HepG2 (cell line): ENCODE data around the gene AMOTL2. TPM values are rescaled to one million over a fixed set of nuclear protein-coding genes. Genes with fewer than 3 reads are reported as not detected.

ENCODE experiments used
- GABPA ChIP-seq, 2 experiments: IDR thresholded peaks; 2 replicates each; pipeline ENCODE4 v1.6.1; 2011 to 2016; ENCODE audit warnings: low read depth in 2 of 2, low read length in 1 of 2, missing biosample characterization in 1 of 2, missing genetic modification characterization in 1 of 2
- NKX3-1 ChIP-seq: sonication (generic); formaldehyde crosslinking; IDR thresholded peaks from 2 replicates; pipeline ENCODE4 v1.5.0; 2020; ENCODE audit warnings: missing genetic modification reagents
- NR2F6 ChIP-seq, 2 experiments: IDR thresholded peaks; 2 replicates each; pipeline ENCODE4 v1.6.1; 2016; ENCODE audit warnings: antibody characterized with exemption in 1 of 2, mild to moderate bottlenecking in 1 of 2
- REPIN1 ChIP-seq: sonication (generic); formaldehyde crosslinking; IDR thresholded peaks from 2 replicates; pipeline ENCODE4 v1.8.0; 2022; ENCODE audit warnings: missing genetic modification reagents, low read depth, mild to moderate bottlenecking, borderline replicate concordance
- RFX1 ChIP-seq: fragments of 450-650 bp; IDR thresholded peaks from 2 replicates; pipeline ENCODE4 v1.6.1; 2017
- YY1 ChIP-seq: IDR thresholded peaks from 2 replicates; pipeline ENCODE4 v1.6.1; 2011; ENCODE audit warnings: low read length, low read depth, moderate library complexity, mild to moderate bottlenecking; ENCODE audit not compliant: insufficient read depth, insufficient replicate concordance
- ZNF451 ChIP-seq: sonication (generic); formaldehyde crosslinking; IDR thresholded peaks from 2 replicates; pipeline ENCODE4 v1.5.0; 2020; ENCODE audit warnings: mild to moderate bottlenecking, missing genetic modification reagents
- ZNF564 ChIP-seq: sonication (generic); formaldehyde crosslinking; IDR thresholded peaks from 2 replicates; pipeline ENCODE4 v1.8.1; 2023; ENCODE audit warnings: mild to moderate bottlenecking, missing genetic modification reagents
- polyA plus RNA-seq, 8 experiments: library from polyadenylated mRNA; depleted of rRNA in 3 of 8; stranded (reverse) in 7 of 8; unstranded in 1 of 8; fragments of >200 nt; fragmentation: Illumina TruSeq in 4 of 8; extraction: Trizol in 4 of 8; gene quantifications; 2 replicates each; pipeline versions ENCODE4 v1.2.1 to v1.2.3, GENCODE V29; 2011 to 2016; ENCODE audit warnings: low read depth in 4 of 8, missing spikeins in 1 of 8, mixed read lengths in 1 of 8; ENCODE audit not compliant: insufficient read depth in 1 of 8
- total RNA-seq, 5 experiments: library from RNA; depleted of rRNA; stranded (reverse); fragments of >200 nt; fragmentation: Illumina TruSeq; extraction: Trizol; gene quantifications; 2 replicates each; pipeline ENCODE4 v1.2.3, GENCODE V29; 2016; ENCODE audit warnings: low read depth in 1 of 5
- TF ChIP-seq, protein P1 (sequence below): sonication (generic); formaldehyde crosslinking; IDR thresholded peaks from 2 replicates; pipeline ENCODE4 v1.4.0; 2020; ENCODE audit warnings: missing genetic modification reagents, borderline replicate concordance
- TF ChIP-seq, protein P2 (sequence below): sonication (generic); formaldehyde crosslinking; IDR thresholded peaks from 2 replicates; pipeline ENCODE4 v1.4.0; 2020; ENCODE audit warnings: missing genetic modification reagents, borderline replicate concordance
- TF ChIP-seq, protein P3 (sequence below): IDR thresholded peaks from 2 replicates; pipeline ENCODE4 v1.6.1; 2016; ENCODE audit warnings: low read depth, missing genetic modification reagents, missing compliant biosample characterization
- TF ChIP-seq, protein P4 (sequence below): sonication (generic); formaldehyde crosslinking; IDR thresholded peaks from 2 replicates; pipeline ENCODE4 v1.5.1; 2020; ENCODE audit warnings: missing genetic modification reagents, mild to moderate bottlenecking, borderline replicate concordance

AMOTL2 gene
- total and polyA plus RNA-seq, 2 of the 13 experiments (the other 11 are each of a cell fraction or from before 2014, with no cell fraction given): 17.3 to 18.5 TPM

DNA sequence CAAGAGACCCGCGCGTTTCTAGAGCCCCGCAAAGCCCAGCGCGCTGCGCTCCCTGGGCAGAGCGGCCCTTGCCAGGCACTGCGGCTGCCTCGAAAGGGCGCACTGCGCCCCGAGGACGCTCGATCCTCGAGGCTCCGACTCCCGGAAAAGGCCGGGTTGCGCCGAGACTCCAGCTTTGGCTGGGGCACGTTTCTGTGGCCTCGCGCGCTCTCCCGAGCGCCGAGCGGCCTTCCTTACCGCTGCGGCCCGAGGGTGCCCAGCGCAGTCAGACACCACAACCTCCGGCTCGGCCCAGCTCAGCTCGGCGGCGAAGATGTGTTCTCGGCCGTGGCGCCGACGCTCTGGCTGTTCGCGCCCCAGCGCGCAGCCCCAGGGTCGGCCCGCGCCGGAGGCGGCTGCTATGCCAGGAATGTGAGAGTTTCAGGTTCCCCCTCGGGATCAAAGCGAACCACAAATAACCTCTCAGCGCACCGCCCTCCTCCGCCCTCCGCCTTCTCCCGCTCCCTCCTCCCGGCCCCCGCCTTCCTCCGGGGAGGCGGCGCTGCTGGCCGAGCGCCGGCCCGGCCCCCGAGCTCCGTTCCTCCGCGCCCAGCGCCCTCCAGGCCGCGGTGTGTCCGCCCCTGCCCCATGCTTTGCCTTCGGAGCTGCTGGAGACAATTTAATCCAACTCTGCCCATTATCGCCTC lies at the start of gene AMOTL2 (continued):
- TF ChIP-seq ZNF451 (CRISPR knock-in tag) (0 out of 2 replicates have a peak, but pooled peaks have one; percentile 25), ZNF564 (peak; percentile 77; the same call in 1 of the 2 replicates), GABPA (IDR thresholded peaks at IDR 0.05; ENCODE audit: low read depth, low read length) (no peak), GABPA (CRISPR knock-in tag; IDR thresholded peaks at IDR 0.05; ENCODE audit: low read depth) (no peak), RFX1 (no peak), REPIN1 (CRISPR knock-in tag) (peak; percentile 47; the same call in 1 of the 2 replicates), NKX3-1 (CRISPR knock-in tag) (peak; percentile 89), YY1 (peak; percentile 60), NR2F6 (IDR thresholded peaks at IDR 0.05) (no peak), NR2F6 (CRISPR knock-in tag; IDR thresholded peaks at IDR 0.05) (peak; percentile 68; the same call in 1 of the 2 replicates)
- TF ChIP-seq, protein P1, sequence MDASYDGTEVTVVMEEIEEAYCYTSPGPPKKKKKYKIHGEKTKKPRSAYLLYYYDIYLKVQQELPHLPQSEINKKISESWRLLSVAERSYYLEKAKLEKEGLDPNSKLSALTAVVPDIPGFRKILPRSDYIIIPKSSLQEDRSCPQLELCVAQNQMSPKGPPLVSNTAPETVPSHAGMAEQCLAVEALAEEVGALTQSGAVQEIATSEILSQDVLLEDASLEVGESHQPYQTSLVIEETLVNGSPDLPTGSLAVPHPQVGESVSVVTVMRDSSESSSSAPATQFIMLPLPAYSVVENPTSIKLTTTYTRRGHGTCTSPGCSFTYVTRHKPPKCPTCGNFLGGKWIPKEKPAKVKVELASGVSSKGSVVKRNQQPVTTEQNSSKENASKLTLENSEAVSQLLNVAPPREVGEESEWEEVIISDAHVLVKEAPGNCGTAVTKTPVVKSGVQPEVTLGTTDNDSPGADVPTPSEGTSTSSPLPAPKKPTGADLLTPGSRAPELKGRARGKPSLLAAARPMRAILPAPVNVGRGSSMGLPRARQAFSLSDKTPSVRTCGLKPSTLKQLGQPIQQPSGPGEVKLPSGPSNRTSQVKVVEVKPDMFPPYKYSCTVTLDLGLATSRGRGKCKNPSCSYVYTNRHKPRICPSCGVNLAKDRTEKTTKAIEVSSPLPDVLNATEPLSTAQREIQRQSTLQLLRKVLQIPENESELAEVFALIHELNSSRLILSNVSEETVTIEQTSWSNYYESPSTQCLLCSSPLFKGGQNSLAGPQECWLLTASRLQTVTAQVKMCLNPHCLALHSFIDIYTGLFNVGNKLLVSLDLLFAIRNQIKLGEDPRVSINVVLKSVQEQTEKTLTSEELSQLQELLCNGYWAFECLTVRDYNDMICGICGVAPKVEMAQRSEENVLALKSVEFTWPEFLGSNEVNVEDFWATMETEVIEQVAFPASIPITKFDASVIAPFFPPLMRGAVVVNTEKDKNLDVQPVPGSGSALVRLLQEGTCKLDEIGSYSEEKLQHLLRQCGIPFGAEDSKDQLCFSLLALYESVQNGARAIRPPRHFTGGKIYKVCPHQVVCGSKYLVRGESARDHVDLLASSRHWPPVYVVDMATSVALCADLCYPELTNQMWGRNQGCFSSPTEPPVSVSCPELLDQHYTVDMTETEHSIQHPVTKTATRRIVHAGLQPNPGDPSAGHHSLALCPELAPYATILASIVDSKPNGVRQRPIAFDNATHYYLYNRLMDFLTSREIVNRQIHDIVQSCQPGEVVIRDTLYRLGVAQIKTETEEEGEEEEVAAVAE (CRISPR knock-in tag): peak; percentile 56; the same call in 1 of the 2 replicates
- TF ChIP-seq, protein P2, sequence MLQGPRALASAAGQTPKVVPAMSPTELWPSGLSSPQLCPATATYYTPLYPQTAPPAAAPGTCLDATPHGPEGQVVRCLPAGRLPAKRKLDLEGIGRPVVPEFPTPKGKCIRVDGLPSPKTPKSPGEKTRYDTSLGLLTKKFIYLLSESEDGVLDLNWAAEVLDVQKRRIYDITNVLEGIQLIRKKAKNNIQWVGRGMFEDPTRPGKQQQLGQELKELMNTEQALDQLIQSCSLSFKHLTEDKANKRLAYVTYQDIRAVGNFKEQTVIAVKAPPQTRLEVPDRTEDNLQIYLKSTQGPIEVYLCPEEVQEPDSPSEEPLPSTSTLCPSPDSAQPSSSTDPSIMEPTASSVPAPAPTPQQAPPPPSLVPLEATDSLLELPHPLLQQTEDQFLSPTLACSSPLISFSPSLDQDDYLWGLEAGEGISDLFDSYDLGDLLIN: peak; percentile 49; the same call in 1 of the 2 replicates
- TF ChIP-seq, protein P3, sequence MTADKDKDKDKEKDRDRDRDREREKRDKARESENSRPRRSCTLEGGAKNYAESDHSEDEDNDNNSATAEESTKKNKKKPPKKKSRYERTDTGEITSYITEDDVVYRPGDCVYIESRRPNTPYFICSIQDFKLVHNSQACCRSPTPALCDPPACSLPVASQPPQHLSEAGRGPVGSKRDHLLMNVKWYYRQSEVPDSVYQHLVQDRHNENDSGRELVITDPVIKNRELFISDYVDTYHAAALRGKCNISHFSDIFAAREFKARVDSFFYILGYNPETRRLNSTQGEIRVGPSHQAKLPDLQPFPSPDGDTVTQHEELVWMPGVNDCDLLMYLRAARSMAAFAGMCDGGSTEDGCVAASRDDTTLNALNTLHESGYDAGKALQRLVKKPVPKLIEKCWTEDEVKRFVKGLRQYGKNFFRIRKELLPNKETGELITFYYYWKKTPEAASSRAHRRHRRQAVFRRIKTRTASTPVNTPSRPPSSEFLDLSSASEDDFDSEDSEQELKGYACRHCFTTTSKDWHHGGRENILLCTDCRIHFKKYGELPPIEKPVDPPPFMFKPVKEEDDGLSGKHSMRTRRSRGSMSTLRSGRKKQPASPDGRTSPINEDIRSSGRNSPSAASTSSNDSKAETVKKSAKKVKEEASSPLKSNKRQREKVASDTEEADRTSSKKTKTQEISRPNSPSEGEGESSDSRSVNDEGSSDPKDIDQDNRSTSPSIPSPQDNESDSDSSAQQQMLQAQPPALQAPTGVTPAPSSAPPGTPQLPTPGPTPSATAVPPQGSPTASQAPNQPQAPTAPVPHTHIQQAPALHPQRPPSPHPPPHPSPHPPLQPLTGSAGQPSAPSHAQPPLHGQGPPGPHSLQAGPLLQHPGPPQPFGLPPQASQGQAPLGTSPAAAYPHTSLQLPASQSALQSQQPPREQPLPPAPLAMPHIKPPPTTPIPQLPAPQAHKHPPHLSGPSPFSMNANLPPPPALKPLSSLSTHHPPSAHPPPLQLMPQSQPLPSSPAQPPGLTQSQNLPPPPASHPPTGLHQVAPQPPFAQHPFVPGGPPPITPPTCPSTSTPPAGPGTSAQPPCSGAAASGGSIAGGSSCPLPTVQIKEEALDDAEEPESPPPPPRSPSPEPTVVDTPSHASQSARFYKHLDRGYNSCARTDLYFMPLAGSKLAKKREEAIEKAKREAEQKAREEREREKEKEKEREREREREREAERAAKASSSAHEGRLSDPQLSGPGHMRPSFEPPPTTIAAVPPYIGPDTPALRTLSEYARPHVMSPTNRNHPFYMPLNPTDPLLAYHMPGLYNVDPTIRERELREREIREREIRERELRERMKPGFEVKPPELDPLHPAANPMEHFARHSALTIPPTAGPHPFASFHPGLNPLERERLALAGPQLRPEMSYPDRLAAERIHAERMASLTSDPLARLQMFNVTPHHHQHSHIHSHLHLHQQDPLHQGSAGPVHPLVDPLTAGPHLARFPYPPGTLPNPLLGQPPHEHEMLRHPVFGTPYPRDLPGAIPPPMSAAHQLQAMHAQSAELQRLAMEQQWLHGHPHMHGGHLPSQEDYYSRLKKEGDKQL (CRISPR knock-in tag): peak; percentile 76; the same call in 1 of the 2 replicates
- TF ChIP-seq, protein P4, sequence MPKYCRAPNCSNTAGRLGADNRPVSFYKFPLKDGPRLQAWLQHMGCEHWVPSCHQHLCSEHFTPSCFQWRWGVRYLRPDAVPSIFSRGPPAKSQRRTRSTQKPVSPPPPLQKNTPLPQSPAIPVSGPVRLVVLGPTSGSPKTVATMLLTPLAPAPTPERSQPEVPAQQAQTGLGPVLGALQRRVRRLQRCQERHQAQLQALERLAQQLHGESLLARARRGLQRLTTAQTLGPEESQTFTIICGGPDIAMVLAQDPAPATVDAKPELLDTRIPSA (CRISPR knock-in tag): peak; percentile 75; the same call in 1 of the 2 replicates
